NOMO-1 (cell line): Measurements from ENCODE around the gene TBP.
"Not testable (repeated sequence)": the region's sequence is repeated elsewhere in the genome, so short reads cannot be mapped to it uniquely, and the experiment has no call there.

ENCODE experiments used
- DNase-seq, 2 experiments: peaks; one replicate each; lab custom pipeline; 2025; ENCODE audit not compliant: unreplicated experiment in 2 of 2; lab: John Stamatoyannopoulos, UW

TBP gene

GRCh38 chr6:170554013-170554795 lies at the start of gene TBP:
Gene TBP (plus strand): TSS chr6:170554369. CDS start chr6:170557030, 2,661 bp downstream.
- peak; percentile 96 to 97 for DNase-seq

DNA sequence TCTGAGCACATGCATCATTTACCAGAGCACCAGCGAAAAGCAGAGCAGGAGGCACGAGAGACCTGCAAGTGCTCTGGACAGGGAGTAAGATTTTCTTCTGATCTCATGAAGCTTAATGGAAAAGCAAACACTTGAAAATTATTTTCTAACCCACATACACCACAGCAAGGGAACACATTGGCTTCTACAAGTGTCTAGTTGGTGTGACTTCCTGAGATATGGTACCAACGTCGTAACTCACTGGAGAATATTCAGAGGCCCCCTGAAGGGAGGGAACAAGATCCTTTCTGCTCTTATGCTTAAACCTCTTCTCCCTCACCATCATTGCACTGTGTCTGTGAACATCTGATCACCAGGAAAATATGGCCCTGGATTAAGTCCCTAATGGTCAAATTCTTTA lies 49.7 kb upstream of the TBP start:
- no peak for DNase-seq

DNA sequence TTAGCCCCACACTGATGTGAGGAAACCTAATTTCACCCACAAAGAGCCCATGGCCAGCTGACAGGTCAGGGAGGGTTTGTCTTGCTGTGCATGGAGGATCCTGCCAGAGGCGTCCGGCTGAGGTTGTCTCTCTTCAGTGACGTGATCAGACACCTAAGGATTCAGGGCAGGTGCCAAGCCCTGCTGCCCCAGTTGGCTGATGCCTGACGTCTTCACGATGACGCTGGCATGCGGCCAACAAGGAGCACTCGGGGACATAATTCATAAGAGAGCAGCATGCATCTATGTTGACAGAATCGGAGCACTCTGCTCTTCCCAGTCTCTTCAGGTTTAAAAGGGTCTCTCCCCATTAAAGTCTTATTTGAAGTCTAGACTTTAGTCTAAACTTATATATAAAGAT lies 48.9 kb upstream of the TBP start:
- DNase-seq, result no peak

DNA sequence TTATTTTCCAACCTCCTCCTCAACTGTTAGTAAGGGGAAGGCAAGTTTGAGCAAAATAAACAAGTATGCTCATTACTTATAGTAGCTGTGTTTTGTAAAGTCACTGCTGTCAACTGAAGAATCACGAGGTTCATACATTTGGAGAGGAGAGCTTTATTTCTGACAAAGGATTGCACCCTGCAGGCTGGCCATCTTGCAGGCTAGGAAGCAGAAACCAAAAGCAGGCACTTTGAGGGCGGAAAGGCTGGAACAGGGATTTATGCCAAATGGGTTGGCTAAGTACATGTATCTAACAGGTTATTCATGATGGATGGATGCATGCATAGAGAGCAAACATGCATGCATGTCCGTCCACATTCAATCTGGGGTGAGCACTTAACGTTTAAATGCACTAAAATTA lies 47.7 kb upstream of the TBP start:
- DNase-seq, result no peak

DNA sequence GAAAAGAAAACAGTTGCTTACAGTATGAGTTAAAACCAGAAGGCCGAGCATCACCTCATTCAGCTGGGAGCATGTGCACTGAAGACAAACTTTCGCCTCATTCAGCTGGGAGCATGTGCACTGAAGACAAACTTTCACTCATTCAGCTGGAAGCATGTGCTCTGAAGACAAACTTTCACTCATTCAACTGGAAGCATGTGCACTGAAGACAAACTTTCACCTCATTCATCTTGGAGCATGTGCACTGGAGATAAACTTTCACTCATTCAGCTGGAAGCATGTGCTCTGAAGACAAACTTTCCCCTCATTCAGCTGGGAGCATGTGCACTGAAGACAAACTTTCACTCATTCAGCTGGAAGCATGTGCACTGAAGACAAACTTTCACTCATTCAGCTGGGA lies 46.4 kb upstream of the TBP start:
- not testable (repeated sequence) for DNase-seq

- not testable (repeated sequence) for DNase-seq
Measured at GRCh38 chr6:170508275-170508674, 45.9 kb upstream of the TBP start.

GRCh38 chr6:170508892-170509722 lies 45.1 kb upstream of the TBP start:
- DNase-seq, result not testable (repeated sequence)

DNA sequence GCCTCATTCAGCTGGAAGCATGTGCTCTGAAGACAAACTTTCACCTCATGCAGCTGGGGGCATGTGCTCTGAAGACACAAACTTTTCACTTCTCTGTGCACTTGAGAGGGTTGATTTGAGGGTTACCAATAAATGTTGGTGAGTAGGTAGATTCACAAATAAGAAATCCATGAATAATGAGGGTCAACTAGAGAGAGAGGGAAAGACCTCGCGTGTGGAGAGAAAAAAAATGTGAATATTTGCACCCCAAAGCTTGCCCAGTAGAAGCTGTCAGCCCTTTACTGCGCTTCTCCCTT lies 44.5 kb upstream of the TBP start:
- DNase-seq, result no peak

DNA sequence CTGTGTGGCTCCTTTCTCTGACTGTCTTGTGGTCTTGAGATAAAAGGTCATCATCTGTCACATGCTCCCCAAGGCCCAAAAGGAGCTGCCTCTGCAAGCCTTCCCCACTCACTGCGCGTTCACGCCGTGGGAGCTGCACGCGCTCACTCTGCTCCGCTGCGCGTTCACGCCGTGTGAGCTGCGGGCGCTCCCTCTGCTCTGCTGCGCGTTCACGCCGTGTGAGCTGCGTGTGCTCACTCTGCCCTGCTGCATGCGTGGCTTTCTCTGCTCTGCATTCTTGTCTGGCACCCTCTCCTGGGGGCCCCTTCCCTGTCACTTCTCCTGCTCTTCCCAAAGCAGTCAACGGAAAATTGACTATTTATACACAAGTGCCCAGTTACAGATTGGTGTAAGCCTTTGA lies 43.5 kb upstream of the TBP start:
- no peak for DNase-seq

DNA sequence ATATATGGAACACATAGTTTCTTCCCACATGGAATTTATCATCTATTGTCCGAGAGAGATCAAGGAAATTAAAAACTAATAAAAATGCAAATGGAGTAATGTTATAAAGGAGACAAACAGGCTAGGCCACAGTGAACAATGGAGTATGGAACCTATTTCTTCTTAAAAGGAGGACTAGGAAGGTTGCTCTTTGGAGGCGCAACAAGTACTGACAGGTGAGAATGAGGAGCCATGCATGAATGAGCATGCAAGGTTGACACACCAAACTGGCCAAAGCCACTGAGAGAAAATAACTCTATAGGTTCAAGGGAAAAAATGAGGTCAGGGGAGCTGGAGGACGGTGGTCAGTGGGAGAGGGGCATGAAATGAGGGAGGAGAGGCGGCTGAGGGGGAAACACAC lies 41.9 kb upstream of the TBP start:
- DNase-seq, result no peak

DNA sequence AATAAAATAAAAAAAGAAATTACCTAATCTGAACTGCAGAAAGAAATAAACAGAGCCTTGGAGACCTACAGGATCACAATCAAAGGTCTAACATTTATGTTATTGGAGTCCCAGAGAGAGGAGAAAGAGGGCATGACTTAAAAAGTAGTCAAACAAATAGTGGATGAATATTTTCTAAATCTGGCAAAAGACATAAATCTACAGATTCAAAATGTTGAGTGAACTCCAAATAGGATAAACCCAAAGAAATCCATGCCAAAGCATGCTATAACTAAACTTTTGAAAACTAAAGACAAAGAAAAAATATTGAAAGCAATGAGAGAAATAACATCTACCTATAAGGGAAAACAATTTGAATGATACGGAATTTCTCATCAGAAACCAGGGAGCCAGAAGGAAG lies 39.3 kb upstream of the TBP start:
- no peak for DNase-seq

DNA sequence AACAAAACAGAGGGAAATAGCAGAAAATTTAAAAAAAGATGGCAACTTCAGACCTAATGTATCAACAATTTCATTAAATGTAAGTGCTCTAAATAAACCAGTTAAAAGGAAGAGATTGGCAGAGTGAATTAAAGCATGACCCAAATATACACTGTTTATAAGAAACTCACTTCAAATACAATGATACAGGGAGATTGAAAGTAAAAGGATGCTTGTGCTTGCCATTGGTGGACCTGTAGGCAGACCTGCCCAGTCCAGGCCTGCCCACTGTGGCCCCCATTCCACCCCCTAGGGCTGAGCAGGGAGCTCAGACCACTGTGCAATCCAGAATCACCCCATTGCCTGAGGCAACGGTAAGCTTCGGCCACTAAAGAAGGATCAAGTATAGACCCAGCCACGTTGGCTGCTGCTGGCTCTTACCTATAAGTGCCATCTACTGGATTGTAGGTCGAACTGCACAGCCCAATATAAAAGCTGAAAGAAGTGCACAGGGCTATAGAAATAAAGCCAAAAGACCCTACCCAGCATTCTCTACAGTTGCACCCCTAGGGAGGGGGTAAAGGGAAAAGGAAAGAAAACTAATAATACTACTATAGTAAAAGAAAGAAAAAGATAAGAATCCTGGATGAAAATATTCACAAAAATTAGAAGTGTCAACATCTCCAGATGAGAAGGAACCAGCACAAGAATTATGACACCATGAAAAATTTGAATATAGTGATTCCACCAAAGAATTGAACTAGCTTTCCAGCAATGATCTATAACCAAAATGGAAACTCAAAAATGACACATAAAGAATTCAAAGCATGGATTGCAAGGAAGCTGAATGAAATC lies 37.2 kb upstream of the TBP start:
- peak; percentile 56 to 69 for DNase-seq

- no peak for DNase-seq
Measured at GRCh38 chr6:170522565-170523183, 31.5 kb upstream of the TBP start.

GRCh38 chr6:170523256-170524171 lies 30.7 kb upstream of the TBP start:
- no peak for DNase-seq

DNA sequence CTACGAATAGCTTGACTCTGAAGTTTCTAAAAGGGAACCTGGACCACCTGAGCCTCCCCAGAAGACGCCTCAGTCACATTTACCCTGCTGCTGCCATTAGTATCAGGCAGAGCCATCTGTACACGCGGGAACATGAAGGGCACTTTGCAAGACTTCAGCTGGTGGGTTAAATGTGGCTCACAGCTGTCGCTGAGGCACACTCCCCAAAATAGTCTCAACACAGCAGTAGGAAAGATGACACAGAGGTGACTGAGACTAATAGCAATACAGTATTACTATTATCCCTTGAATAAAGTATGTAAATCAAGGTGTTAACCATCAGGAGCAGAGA lies 30.0 kb upstream of the TBP start:
- DNase-seq, result no peak

- DNase-seq, result no peak
Measured at GRCh38 chr6:170525795-170526194, 28.4 kb upstream of the TBP start.

- not testable (repeated sequence) for DNase-seq
Measured at GRCh38 chr6:170527995-170528394, 26.2 kb upstream of the TBP start.

DNA sequence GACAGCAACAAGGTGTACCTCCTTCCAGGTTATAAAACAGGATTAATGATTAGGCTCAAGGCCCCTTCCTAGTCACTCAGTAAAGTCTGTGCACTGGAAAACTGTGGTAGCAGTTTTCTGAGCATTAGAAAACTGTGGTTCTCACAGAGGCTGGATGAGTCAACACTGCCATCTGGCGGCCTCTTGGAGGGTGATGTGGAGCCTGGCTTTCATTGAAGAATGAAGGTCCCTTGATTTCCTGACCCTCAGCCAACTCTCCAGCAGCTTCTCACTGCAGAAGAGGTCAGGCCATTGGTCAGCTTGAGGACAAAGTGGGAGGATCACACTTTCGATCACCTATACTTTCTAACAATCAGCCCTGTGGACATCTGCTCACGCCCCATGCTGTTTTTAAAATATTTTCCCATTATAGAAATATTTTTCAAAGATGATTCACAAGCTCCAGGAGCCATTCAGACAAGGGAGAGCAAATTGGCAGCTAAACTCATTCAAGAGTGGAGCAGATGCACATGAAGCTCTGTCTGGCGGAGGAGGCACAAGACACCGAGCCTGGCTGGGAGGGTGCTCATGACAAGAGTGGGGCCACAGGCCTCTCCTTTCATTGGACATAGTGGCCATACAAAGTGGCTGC lies 24.2 kb upstream of the TBP start:
- peak; percentile 21 to 41 for DNase-seq

DNA sequence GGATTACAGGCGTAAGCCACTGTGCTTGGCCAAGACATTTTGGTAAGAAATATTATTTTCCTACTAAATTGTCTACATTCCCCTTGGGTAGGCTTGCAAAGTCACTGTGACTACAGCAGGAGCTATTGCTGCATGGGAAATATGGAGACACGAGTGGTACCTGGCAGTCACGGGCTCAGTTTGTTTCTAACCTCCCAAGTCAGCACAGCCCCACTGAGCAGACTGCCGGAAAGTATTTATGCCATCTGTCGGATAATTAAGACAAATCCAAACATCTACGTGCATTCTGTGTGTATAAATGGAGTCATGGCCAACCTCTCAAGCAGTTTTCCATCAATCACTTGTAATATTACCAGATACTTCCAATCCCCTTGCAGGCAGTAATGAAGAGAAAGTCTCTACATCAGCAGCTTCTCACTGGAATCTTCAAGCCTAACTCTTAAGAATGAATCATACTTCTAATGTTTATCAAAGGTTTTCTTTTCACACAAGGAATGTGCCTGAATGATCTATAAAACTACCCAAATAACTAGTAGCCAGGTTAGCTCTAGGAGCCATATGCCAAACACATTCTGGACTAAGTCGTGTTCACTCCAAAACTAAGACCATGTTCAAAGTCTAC lies 21.2 kb upstream of the TBP start:
- no peak for DNase-seq
